ENCODE measurements around the gene C16orf54.
"Not testable (repeated sequence)": the region's sequence is repeated elsewhere in the genome, so short reads cannot be mapped to it uniquely, and the experiment has no call there.

The C16orf54 gene

GRCh38 chr16:29760567-29761279, 14.9 kb upstream of the C16orf54 start:
- TF ChIP-seq FOXP2 (optimal IDR thresholded peaks at IDR 0.05; ENCODE audit: control extremely low read depth, extremely low read length, insufficient read depth), result no peak
- TF ChIP-seq POLR2AphosphoS5 (IDR thresholded peaks at IDR 0.05; ENCODE audit: borderline replicate concordance, low read depth, low read length), result no peak
- no peak for TF ChIP-seq EZH2 (IDR thresholded peaks at IDR 0.05)
- no peak for DNase-seq (ENCODE audit: low read depth, low spot score)
- no peak overlapping the region for H3K4me3 ChIP-seq
- H3K9me3 ChIP-seq (ENCODE audit: low read depth, low read length), result no peaks in the 10 kb centered on the region
- H3K36me3 ChIP-seq (ENCODE audit: insufficient read depth, low read length), result no peaks in the 10 kb centered on the region
- H3K27ac ChIP-seq, result no peak overlapping the region
- no peak overlapping the region for H3K9ac ChIP-seq (ENCODE audit: insufficient read length)

GRCh38 chr16:29757950-29758466, 12.2 kb upstream of the C16orf54 start:
- no peak for TF ChIP-seq POLR2AphosphoS5 (IDR thresholded peaks at IDR 0.05; ENCODE audit: borderline replicate concordance, low read depth, low read length)
- TF ChIP-seq EZH2 (IDR thresholded peaks at IDR 0.05), result no peak
- TF ChIP-seq FOXP2 (optimal IDR thresholded peaks at IDR 0.05; ENCODE audit: control extremely low read depth, extremely low read length, insufficient read depth), result no peak
- no peak overlapping the region for H3K27ac ChIP-seq

GRCh38 chr16:29757086-29757485, 11.3 kb upstream of the C16orf54 start:
- DNase-seq (ENCODE audit: low read depth, low spot score); H3K9ac ChIP-seq (ENCODE audit: insufficient read length); H3K9me3 ChIP-seq (ENCODE audit: low read depth, low read length); H3K36me3 ChIP-seq (ENCODE audit: insufficient read depth, low read length); H3K27ac ChIP-seq; H3K4me3 ChIP-seq: not testable (repeated sequence)

More at GRCh38 chr16:29757950-29758466, 12.2 kb upstream of the C16orf54 start:
- Histone ChIP-seq H3K9ac (ENCODE audit: insufficient read length) (no peak overlapping the region), H3K36me3 (ENCODE audit: insufficient read depth, low read length) (no peaks in the 10 kb centered on the region), H3K9me3 (ENCODE audit: low read depth, low read length) (no peaks in the 10 kb centered on the region), H3K4me3 (no peak overlapping the region)
- DNase-seq (ENCODE audit: low read depth, low spot score), result no peak

GRCh38 chr16:29756654-29757053, 10.9 kb upstream of the C16orf54 start:
- DNase-seq (ENCODE audit: low read depth, low spot score), result no peak
- no peak overlapping the region for H3K27ac ChIP-seq
- H3K9ac ChIP-seq (ENCODE audit: insufficient read length), result no peak overlapping the region
- H3K4me3 ChIP-seq, result no peak overlapping the region
- no peak for TF ChIP-seq EZH2 (IDR thresholded peaks at IDR 0.05)
- TF ChIP-seq POLR2AphosphoS5 (IDR thresholded peaks at IDR 0.05; ENCODE audit: borderline replicate concordance, low read depth, low read length), result no peak
- TF ChIP-seq FOXP2 (optimal IDR thresholded peaks at IDR 0.05; ENCODE audit: control extremely low read depth, extremely low read length, insufficient read depth), result no peak
- H3K36me3 ChIP-seq (ENCODE audit: insufficient read depth, low read length), result no peaks in the 10 kb centered on the region
- no peaks in the 10 kb centered on the region for H3K9me3 ChIP-seq (ENCODE audit: low read depth, low read length)

GRCh38 chr16:29753516-29753915, 7.7 kb upstream of the C16orf54 start:
- Histone ChIP-seq H3K4me3 (no peak overlapping the region), H3K9me3 (ENCODE audit: low read depth, low read length) (no peaks in the 10 kb centered on the region), H3K36me3 (ENCODE audit: insufficient read depth, low read length) (no peaks in the 10 kb centered on the region), H3K27ac (no peak overlapping the region), H3K9ac (ENCODE audit: insufficient read length) (no peak overlapping the region)
- DNase-seq (ENCODE audit: low read depth, low spot score), result no peak
- TF ChIP-seq POLR2AphosphoS5 (IDR thresholded peaks at IDR 0.05; ENCODE audit: borderline replicate concordance, low read depth, low read length), result no peak
- TF ChIP-seq EZH2 (IDR thresholded peaks at IDR 0.05), result no peak
- TF ChIP-seq FOXP2 (optimal IDR thresholded peaks at IDR 0.05; ENCODE audit: control extremely low read depth, extremely low read length, insufficient read depth), result no peak

- not testable (repeated sequence) for H3K27ac ChIP-seq; H3K36me3 ChIP-seq (ENCODE audit: insufficient read depth, low read length); H3K4me3 ChIP-seq; H3K9me3 ChIP-seq (ENCODE audit: low read depth, low read length); H3K9ac ChIP-seq (ENCODE audit: insufficient read length); DNase-seq (ENCODE audit: low read depth, low spot score)
These were observed 3.0 kb upstream of the C16orf54 start for GRCh38 chr16:29748760-29749149.

GRCh38 chr16:29747947-29748759, 2.4 kb upstream of the C16orf54 start:
- no peaks in the 10 kb centered on the region for H3K9me3 ChIP-seq (ENCODE audit: low read depth, low read length)
- H3K9ac ChIP-seq (ENCODE audit: insufficient read length), result no peak overlapping the region
- H3K36me3 ChIP-seq (ENCODE audit: insufficient read depth, low read length), result no peaks in the 10 kb centered on the region
- DNase-seq (ENCODE audit: low read depth, low spot score), result no peak
- no peak overlapping the region for H3K4me3 ChIP-seq
- no peak for TF ChIP-seq POLR2AphosphoS5 (IDR thresholded peaks at IDR 0.05; ENCODE audit: borderline replicate concordance, low read depth, low read length)
- no peak for TF ChIP-seq FOXP2 (optimal IDR thresholded peaks at IDR 0.05; ENCODE audit: control extremely low read depth, extremely low read length, insufficient read depth)
- TF ChIP-seq EZH2 (IDR thresholded peaks at IDR 0.05), result no peak
- H3K27ac ChIP-seq, result no peak overlapping the region

GRCh38 chr16:29746518-29746917, 728 bp upstream of the C16orf54 start:
- not testable (repeated sequence) for H3K4me3 ChIP-seq

More at GRCh38 chr16:29746518-29746917, 728 bp upstream of the C16orf54 start:
- H3K27ac ChIP-seq; H3K36me3 ChIP-seq (ENCODE audit: insufficient read depth, low read length); DNase-seq (ENCODE audit: low read depth, low spot score); H3K9me3 ChIP-seq (ENCODE audit: low read depth, low read length); H3K9ac ChIP-seq (ENCODE audit: insufficient read length): not testable (repeated sequence)

All from SK-N-MC (cell line).